Activated CD4-positive, alpha-beta memory T cell treated with anti-CD3 and anti-CD28 coated beads, Interleukin-2, amount 10 ng/mL, durations not matched to agents 7 days and 5 days (primary cell): ENCODE data around the gene NUP54. TPM values are rescaled to one million over a fixed set of nuclear protein-coding genes. Genes with fewer than 3 reads are reported as not detected.

ENCODE experiments used
- CTCF ChIA-PET: fragments of 350-600 bp; sonication (Branson Sonifier 250); formaldehyde crosslinking; loops from one replicate; lab custom pipeline; 2021; ENCODE audit warnings: antibody characterized with exemption, inconsistent platforms; lab: Charles Lee
- POLR2A ChIA-PET: fragments of 350-600 bp; sonication (Branson Sonifier 250); formaldehyde crosslinking; loops from one replicate; lab custom pipeline; 2021; ENCODE audit warnings: antibody characterized with exemption; lab: Charles Lee
- DNase-seq: peaks from one replicate; pipeline ENCODE4 v3.0.0-alpha.2; 2020
- H3K27ac Mint-ChIP-seq: one replicate; pipeline ENCODE4 v1.8.0; 2021; ENCODE audit warnings: mild to moderate bottlenecking, mixed read lengths
- H3K27me3 Mint-ChIP-seq: one replicate; pipeline ENCODE4 v1.8.0; 2021; ENCODE audit warnings: mixed read lengths
- H3K36me3 Mint-ChIP-seq: one replicate; pipeline ENCODE4 v1.8.0; 2021; ENCODE audit warnings: low read depth, mixed read lengths
- H3K4me1 Mint-ChIP-seq: one replicate; pipeline ENCODE4 v1.8.0; 2021; ENCODE audit warnings: mixed read lengths
- H3K4me3 Mint-ChIP-seq: one replicate; pipeline ENCODE4 v1.8.0; 2021; ENCODE audit warnings: mild to moderate bottlenecking, mixed read lengths
- H3K9me3 Mint-ChIP-seq: one replicate; pipeline ENCODE4 v1.8.0; 2021; ENCODE audit warnings: mixed read lengths
- total RNA-seq, 2 experiments: library from RNA; stranded (reverse); gene quantifications; one replicate each; pipeline ENCODE4 v1.2.3, GENCODE V29; 2021

Gene NUP54
- total RNA-seq, 2 experiments from 2014 or later: 48.9 to 58.6 TPM

- H3K27ac Mint-ChIP-seq: no peak overlapping the region
- POLR2A ChIA-PET: no interaction called here
Measured at GRCh38 chr4:76084542-76084941, 63.7 kb downstream of the NUP54 start.

GRCh38 chr4:76083386-76083988 lies 64.7 kb downstream of the NUP54 start:
- Mint-ChIP-seq H3K4me1 (peaks cover 2% of the 10 kb centered on the region), H3K9me3 (no peaks in the 10 kb centered on the region), H3K4me3 (no peak overlapping the region), H3K27me3 (peaks cover 12% of the 10 kb centered on the region), H3K36me3 (no peaks in the 10 kb centered on the region), H3K27ac (no peak overlapping the region)
- CTCF ChIA-PET: interaction anchor here (0.5 to 2.1 kb wide), 4 partner anchors 41 to 512 kb away, joined by 3 to 8 read pairs (median 3); no protein-coding TSS in a partner anchor
- no peak for DNase-seq
- POLR2A ChIA-PET: no interaction called here

More at GRCh38 chr4:76084542-76084941, 63.7 kb downstream of the NUP54 start:
- Mint-ChIP-seq H3K27me3 (peaks cover 7% of the 10 kb centered on the region), H3K4me3 (no peak overlapping the region), H3K4me1 (peaks cover 4% of the 10 kb centered on the region), H3K9me3 (no peaks in the 10 kb centered on the region), H3K36me3 (no peaks in the 10 kb centered on the region)
- no peak for DNase-seq
- CTCF ChIA-PET: interaction anchor here (2.1 kb wide), 1 partner anchor 88 kb away, joined by 8 read pairs; no protein-coding TSS in a partner anchor

- CTCF ChIA-PET: interaction anchor here (1.0 to 1.1 kb wide), 2 partner anchors 8 to 83 kb away, joined by 4 to 7 read pairs; no protein-coding TSS in a partner anchor
- Mint-ChIP-seq H3K36me3 (no peaks in the 10 kb centered on the region), H3K4me1 (peaks cover 3% of the 10 kb centered on the region), H3K27me3 (peaks cover 5% of the 10 kb centered on the region), H3K4me3 (no peak overlapping the region), H3K27ac (no peak overlapping the region), H3K9me3 (no peaks in the 10 kb centered on the region)
- DNase-seq: no peak
- POLR2A ChIA-PET: no interaction called here
Measured at GRCh38 chr4:76078033-76078613, 70.1 kb downstream of the NUP54 start.

- Mint-ChIP-seq H3K27me3 (peaks cover 5% of the 10 kb centered on the region), H3K36me3 (no peaks in the 10 kb centered on the region), H3K4me3 (no peak overlapping the region), H3K27ac (no peak overlapping the region), H3K4me1 (peaks cover 1% of the 10 kb centered on the region), H3K9me3 (no peaks in the 10 kb centered on the region)
- no peak for DNase-seq
- ChIA-PET CTCF (interaction anchor here (0.6 to 2.2 kb wide), 2 partner anchors 79 to 102 kb away, joined by 4 to 9 read pairs; no protein-coding TSS in a partner anchor), POLR2A (no interaction called here)
Measured at GRCh38 chr4:76074993-76075600, 73.1 kb downstream of the NUP54 start.

GRCh38 chr4:76074468-76074867 lies 73.7 kb downstream of the NUP54 start, which contains the start of gene ART3:
ART3 (plus strand) TSS chr4:76074709; CDS start chr4:76075890, 1,181 bp downstream.
- Mint-ChIP-seq H3K4me3 (no peak within 1 kb of the TSS), H3K27ac (no peak within 1 kb of the TSS), H3K27me3 (peaks cover 3% of the 10 kb centered on the region), H3K4me1 (peaks cover 1% of the 10 kb centered on the region), H3K36me3 (no peaks in the 10 kb centered on the region), H3K9me3 (no peaks in the 10 kb centered on the region)
- no peak for DNase-seq
- ChIA-PET CTCF (interaction anchor here (0.6 to 2.2 kb wide), 3 partner anchors 12 to 102 kb away, joined by 3 to 9 read pairs (median 4); no protein-coding TSS in a partner anchor), POLR2A (no interaction called here)

GRCh38 chr4:76072760-76073159 lies 75.4 kb downstream of the NUP54 start:
- no peak overlapping the region for H3K4me3 Mint-ChIP-seq
- DNase-seq: no peak
- no peaks in the 10 kb centered on the region for H3K9me3 Mint-ChIP-seq
- CTCF ChIA-PET: no interaction called here
- peaks cover 1% of the 10 kb centered on the region for H3K4me1 Mint-ChIP-seq
- POLR2A ChIA-PET: no interaction called here
- no peak overlapping the region for H3K27ac Mint-ChIP-seq
- H3K36me3 Mint-ChIP-seq: no peaks in the 10 kb centered on the region
- H3K27me3 Mint-ChIP-seq: no peaks in the 10 kb centered on the region

GRCh38 chr4:76067652-76068286 lies 80.4 kb downstream of the NUP54 start:
- H3K4me3 Mint-ChIP-seq: no peak overlapping the region
- no peaks in the 10 kb centered on the region for H3K27me3 Mint-ChIP-seq
- no peak overlapping the region for H3K27ac Mint-ChIP-seq
- H3K4me1 Mint-ChIP-seq: no peaks in the 10 kb centered on the region
- ChIA-PET CTCF (interaction anchor here (0.6 to 2.2 kb wide), 11 partner anchors 14 to 512 kb away, joined by 3 to 34 read pairs (median 4); partner anchors contain the start of gene ODAPH), POLR2A (no interaction called here)
- no peaks in the 10 kb centered on the region for H3K9me3 Mint-ChIP-seq
- peak; percentile 77 for DNase-seq
- H3K36me3 Mint-ChIP-seq: no peaks in the 10 kb centered on the region

GRCh38 chr4:76066546-76066945 lies 81.7 kb downstream of the NUP54 start:
- H3K36me3 Mint-ChIP-seq: no peaks in the 10 kb centered on the region
- ChIA-PET POLR2A (no interaction called here), CTCF (interaction anchor here (0.9 to 2.2 kb wide), 5 partner anchors 22 to 150 kb away, joined by 3 to 34 read pairs (median 4); no protein-coding TSS in a partner anchor)
- H3K27me3 Mint-ChIP-seq: no peaks in the 10 kb centered on the region
- H3K27ac Mint-ChIP-seq: no peak overlapping the region
- no peak for DNase-seq
- H3K4me1 Mint-ChIP-seq: peaks cover 4% of the 10 kb centered on the region
- H3K9me3 Mint-ChIP-seq: no peaks in the 10 kb centered on the region
- H3K4me3 Mint-ChIP-seq: no peak overlapping the region

Other genes with a start within 250 kb of the NUP54 start
- under 1 TPM in 1 of 2 experiments, not detected in 1; 0.15 TPM for gene PPEF2, start 245.9 kb downstream of the NUP54 start, total RNA-seq
- 10 to 100 TPM; 38.7 to 39.3 TPM for gene NAAA, start 207.4 kb downstream of the NUP54 start, total RNA-seq
- gene SDAD1, start 157.5 kb downstream of the NUP54 start, total RNA-seq: 10 to 100 TPM; 39.1 to 43.0 TPM
- not detected for gene CXCL9, start 140.9 kb downstream of the NUP54 start, total RNA-seq
- gene CXCL10, start 124.9 kb downstream of the NUP54 start, total RNA-seq: 1 to 10 TPM; 1.3 to 1.5 TPM
- gene CXCL11, start 112.3 kb downstream of the NUP54 start, total RNA-seq: under 1 TPM; 0.28 to 0.33 TPM
- under 1 TPM; 0.30 to 0.95 TPM for gene ART3, start 73.7 kb downstream of the NUP54 start, total RNA-seq
- 10 to 100 TPM; 22.3 to 23.2 TPM for gene SCARB2, start 65.4 kb upstream of the NUP54 start, total RNA-seq
- gene FAM47E, start 103.3 kb upstream of the NUP54 start, total RNA-seq: not detected
- 1 to 10 TPM; 5.5 to 5.8 TPM for gene STBD1, start 158.3 kb upstream of the NUP54 start, total RNA-seq